Neuron (in vitro differentiated cells): ENCODE data around the gene PRKAB2.
"Not testable (repeated sequence)": the region's sequence is repeated elsewhere in the genome, so short reads cannot be mapped to it uniquely, and the experiment has no call there.

Experiments
- H2AFZ ChIP-seq: one replicate; pipeline ENCODE4 v1.6.1; 2013; ENCODE audit warnings: low read depth, mild to moderate bottlenecking, inconsistent platforms, low read length, moderate library complexity
- H3K27me3 ChIP-seq: one replicate; pipeline ENCODE4 v1.6.1; 2013; ENCODE audit warnings: low read length; ENCODE audit not compliant: insufficient read depth
- H3K36me3 ChIP-seq: one replicate; pipeline ENCODE4 v1.6.1; 2013; ENCODE audit warnings: low read length; ENCODE audit not compliant: insufficient read depth
- H3K4me1 ChIP-seq: one replicate; pipeline ENCODE4 v1.6.1; 2013; ENCODE audit warnings: low read length; ENCODE audit not compliant: insufficient read depth
- H3K4me3 ChIP-seq: 2 replicates; pipeline ENCODE4 v1.5.1; 2013; ENCODE audit warnings: mild to moderate bottlenecking, low read length, moderate library complexity
- H3K9me3 ChIP-seq: one replicate; pipeline ENCODE4 v1.6.1; 2013; ENCODE audit warnings: low read length

PRKAB2 gene

DNA sequence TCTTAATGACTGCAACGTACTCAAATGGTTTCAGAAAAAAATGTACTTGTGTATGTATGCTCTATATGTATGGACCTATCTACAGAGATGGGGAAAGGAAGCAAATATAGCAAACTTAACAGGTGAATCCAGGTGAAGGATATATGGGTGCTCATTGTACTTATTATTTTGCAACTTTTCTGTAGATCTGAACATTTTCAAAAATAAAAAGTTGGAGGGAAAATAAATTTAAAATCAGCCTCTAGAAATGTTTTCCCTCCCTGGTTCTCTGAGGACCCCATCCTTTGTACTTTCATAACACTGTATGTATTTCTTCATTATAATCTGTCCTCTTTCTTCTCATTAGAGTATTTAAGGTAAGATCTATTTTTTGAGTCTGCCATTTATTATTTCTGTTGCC lies 34.9 kb upstream of the PRKAB2 start:
- H3K4me3 ChIP-seq = no peak overlapping the region
- H3K27me3 ChIP-seq = no peaks in the 10 kb centered on the region
- H3K4me1 ChIP-seq = no peaks in the 10 kb centered on the region
- H2AFZ ChIP-seq = no peak overlapping the region
- no peaks in the 10 kb centered on the region for H3K36me3 ChIP-seq
- H3K9me3 ChIP-seq = no peaks in the 10 kb centered on the region

DNA sequence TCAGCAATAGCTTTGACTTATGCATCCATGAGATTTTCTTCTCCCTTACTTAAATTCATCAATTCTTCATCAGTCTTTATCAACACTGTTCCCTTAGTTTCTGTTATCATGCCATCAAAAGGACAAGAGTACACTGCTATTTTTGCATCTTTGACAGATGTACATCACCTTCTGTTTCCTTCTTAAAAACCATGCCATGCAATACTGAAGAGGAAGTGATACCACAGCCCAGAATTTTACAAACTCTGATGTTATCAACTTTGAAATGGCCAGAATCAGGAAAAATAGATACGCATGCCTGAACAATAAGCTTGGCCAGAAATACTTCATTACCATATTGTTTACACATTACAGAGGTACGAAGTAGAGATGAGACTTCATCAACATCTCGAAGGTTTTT lies 31.8 kb upstream of the PRKAB2 start:
- Histone ChIP-seq H3K27me3 (no peaks in the 10 kb centered on the region), H3K36me3 (no peaks in the 10 kb centered on the region), H2AFZ (no peak overlapping the region), H3K4me3 (no peak overlapping the region), H3K4me1 (no peaks in the 10 kb centered on the region), H3K9me3 (no peaks in the 10 kb centered on the region)

DNA sequence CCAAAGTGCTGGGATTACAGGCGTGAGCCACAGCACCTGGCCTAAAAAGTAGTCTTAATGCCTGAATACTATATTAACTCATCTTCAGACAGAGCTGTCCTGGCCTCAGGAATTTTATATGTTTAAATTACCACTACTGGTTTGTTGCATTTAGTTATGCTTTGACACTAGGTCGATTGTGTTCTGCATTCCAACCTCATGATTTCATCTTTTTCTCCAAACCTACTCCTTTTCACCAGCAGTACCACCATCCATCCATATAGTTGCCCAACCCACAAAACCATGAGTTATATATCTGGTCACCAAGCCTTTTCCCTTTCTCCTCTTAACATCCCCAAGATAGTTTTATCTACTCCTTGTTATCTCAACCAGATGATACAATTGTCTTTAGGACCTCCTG lies 30.3 kb upstream of the PRKAB2 start:
- H3K4me3 ChIP-seq = no peak overlapping the region
- H3K4me1 ChIP-seq = no peaks in the 10 kb centered on the region
- no peaks in the 10 kb centered on the region for H3K36me3 ChIP-seq
- H3K27me3 ChIP-seq = no peaks in the 10 kb centered on the region
- H3K9me3 ChIP-seq = no peaks in the 10 kb centered on the region
- H2AFZ ChIP-seq = no peak overlapping the region

DNA sequence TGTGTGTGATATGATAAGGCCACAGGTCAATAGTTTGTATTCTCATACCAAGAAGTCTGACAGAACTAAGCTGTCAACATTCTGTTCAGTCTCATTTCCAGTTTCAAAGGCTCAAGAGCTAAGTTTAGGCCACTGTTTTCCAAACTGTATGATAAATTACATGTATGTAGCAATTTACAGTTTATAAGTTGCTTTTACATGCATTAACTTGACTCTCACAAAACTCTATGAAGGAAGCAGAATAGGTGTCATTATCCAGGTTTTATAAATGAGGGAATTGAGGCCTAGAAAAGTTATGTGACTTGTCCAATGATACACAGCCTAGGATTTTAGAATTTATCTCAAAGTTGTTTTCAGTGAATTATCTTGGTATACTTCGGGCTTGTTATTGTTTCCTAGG lies 29.5 kb upstream of the PRKAB2 start:
- Histone ChIP-seq H3K4me1 (no peaks in the 10 kb centered on the region), H3K4me3 (no peak overlapping the region), H3K36me3 (no peaks in the 10 kb centered on the region), H2AFZ (no peak overlapping the region), H3K9me3 (no peaks in the 10 kb centered on the region), H3K27me3 (no peaks in the 10 kb centered on the region)

DNA sequence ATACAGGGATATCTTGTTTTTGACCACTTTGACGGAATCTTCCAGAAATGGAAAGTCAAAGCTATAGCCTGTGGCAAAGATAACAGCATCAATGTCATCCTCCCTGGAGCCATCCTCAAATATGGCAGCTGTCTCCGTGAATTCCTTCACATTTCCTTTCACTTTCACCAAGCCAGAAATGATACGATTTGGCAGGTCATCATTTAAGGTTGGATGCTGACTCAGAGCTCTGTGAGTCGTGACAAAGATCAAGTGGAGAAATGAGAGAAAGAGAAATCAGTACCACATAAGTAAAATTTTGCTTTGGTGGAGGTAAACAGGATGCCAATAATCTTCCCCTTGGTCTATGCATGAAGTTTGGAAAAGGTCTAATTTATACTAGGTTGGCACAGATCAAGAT lies 29.0 kb upstream of the PRKAB2 start:
- Histone ChIP-seq H2AFZ (no peak overlapping the region), H3K27me3 (no peaks in the 10 kb centered on the region), H3K36me3 (no peaks in the 10 kb centered on the region)

DNA sequence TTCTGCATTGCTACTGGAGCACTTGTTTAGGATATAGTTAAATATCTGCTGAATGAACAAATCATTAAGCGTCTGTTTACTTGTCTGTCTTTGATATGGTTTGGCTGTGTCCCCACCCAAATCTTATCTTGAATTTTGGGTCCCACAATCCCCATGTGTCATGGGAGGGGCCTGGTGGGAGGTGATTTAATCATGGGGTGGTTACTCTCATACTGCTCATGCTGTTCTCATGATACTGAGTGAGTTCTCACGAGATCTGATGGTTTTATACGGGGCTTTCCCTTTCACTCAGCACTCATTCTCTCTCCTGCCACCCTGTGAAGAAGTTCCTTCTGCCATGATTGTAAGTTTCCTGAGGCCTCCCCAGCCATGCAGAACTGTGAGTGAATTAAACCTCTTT lies 25.1 kb upstream of the PRKAB2 start:
- H3K4me3 ChIP-seq, H3K4me1 ChIP-seq, H3K9me3 ChIP-seq, H3K27me3 ChIP-seq, H2AFZ ChIP-seq, H3K36me3 ChIP-seq: not testable (repeated sequence)

More for the DNA sequence above, 29.0 kb upstream of the PRKAB2 start:
- Histone ChIP-seq H3K4me3 (no peak overlapping the region), H3K4me1 (no peaks in the 10 kb centered on the region), H3K9me3 (no peaks in the 10 kb centered on the region)

DNA sequence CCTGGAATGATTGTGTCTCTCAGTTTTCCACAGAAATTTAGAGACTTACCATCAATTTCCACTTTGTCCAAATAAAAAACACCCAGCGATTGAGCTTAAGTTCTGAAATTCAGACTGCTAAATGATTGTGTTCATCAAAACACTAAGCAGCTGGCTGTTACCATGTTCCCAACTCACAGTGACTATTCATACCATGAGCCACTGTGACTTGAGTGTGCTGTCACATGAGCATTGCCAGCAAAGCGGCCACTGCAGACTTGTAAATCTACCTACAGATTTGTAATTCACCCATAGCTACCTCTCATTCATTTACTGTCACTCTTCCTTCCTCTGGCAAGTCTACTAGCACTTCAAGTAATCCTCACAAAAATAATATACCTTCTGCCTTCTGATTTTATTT lies 17.2 kb upstream of the PRKAB2 start:
- Histone ChIP-seq H3K4me1 (no peaks in the 10 kb centered on the region), H3K36me3 (no peaks in the 10 kb centered on the region), H3K27me3 (no peaks in the 10 kb centered on the region), H2AFZ (no peak overlapping the region), H3K9me3 (no peaks in the 10 kb centered on the region), H3K4me3 (no peak overlapping the region)

DNA sequence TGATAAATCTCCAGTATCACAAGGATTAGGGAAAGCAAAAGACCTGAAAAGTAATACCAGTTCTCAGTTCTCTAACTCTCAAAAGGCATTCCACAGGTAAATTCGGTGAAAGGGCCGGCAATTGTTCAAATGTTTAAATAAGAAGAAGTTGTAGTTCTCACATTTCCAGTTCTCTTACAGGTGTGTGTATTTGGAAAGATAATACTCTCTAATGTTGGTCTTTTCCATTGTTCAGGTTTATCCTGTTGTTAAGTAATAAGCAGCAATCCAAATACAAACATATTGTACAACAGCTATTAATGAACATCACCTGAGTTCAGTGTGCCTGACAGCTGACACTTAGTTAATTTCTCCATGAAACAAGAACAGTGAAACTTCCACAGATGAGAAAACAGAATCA lies 13.2 kb upstream of the PRKAB2 start:
- Histone ChIP-seq H3K27me3 (no peaks in the 10 kb centered on the region), H2AFZ (no peak overlapping the region), H3K4me3 (no peak overlapping the region), H3K36me3 (no peaks in the 10 kb centered on the region), H3K9me3 (no peaks in the 10 kb centered on the region), H3K4me1 (no peaks in the 10 kb centered on the region)

DNA sequence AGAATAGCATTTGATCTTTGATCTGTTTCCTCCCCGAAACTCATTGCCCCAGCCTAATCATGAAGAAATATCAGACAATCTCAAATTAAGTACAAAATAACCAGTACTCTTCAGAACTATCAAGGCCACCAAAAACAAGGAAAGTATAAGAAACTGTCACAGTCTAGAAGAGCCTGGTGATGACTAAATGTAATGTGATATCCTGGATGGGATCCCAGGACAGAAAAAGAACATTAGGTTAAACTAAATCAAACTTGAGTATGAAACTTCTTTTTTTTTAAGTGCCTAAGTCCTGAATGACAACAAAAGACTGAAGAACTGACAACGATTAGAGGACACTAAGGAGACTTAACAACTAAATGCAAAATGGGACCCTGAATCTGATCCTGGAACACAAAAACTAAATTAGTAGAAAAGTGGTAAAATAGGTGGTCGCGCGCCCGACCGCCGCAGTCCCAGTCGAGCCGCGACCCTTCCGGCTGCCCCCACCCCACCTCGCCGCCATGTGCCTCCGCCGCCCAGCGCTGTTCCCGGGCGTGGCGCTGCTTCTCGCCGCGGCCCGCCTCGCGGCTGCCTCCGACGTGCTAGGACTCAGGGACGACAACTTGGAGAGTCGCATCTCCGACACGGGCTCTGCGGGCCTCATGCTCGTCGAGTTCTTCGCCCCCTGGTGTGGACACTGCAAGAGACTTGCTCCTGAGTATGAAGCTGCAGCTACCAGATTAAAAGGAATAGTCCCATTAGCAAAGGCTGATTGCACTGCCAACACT lies 5.5 kb upstream of the PRKAB2 start:
- H3K4me1 ChIP-seq = peaks cover 6% of the 10 kb centered on the region
- H2AFZ ChIP-seq = no peak overlapping the region
- no peaks in the 10 kb centered on the region for H3K27me3 ChIP-seq
- H3K36me3 ChIP-seq = peaks cover 2% of the 10 kb centered on the region
- no peak overlapping the region for H3K4me3 ChIP-seq
- H3K9me3 ChIP-seq = no peaks in the 10 kb centered on the region

DNA sequence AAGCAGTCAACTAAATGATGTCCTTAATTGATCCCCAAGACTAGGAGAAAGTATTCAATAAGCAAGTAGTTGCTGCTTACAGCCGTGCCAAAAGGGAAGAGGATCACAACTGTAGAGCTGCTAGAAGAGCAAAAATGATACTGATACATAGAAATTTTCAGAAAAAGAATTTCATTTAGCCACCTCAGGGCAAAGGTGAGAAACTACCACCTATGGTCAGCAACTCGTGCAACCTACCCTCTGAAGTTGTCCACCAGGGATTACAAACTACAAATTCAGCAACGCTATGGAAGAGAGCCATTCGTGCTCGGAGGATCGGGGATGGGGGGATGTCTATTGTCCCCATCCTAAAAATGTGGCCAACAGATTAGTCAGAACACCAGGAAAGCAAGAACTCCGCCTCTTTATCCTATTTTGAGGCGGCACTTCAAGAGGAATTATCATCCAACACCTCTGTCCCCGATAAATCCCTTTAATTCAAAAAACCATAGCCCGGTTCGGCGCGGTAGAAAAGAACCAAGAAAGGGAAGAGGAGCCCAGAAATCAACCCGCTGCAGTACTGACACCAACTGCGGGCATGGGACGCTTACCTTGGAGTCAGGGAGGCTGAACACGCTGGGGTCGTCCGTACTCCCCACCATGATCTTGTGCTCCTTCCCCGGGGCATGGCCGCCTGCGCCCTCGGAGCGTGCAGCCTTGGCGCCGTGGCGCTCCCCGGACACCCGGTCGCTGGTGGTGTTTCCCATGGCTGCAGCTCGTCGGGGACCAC lies 687 bp downstream of the PRKAB2 start:
- Histone ChIP-seq H3K4me3 (peak overlapping the region; percentile 82), H3K4me1 (peaks cover 22% of the 10 kb centered on the region), H3K27me3 (no peaks in the 10 kb centered on the region), H3K36me3 (peaks cover 10% of the 10 kb centered on the region), H3K9me3 (no peaks in the 10 kb centered on the region), H2AFZ (peak overlapping the region; percentile 97)

DNA sequence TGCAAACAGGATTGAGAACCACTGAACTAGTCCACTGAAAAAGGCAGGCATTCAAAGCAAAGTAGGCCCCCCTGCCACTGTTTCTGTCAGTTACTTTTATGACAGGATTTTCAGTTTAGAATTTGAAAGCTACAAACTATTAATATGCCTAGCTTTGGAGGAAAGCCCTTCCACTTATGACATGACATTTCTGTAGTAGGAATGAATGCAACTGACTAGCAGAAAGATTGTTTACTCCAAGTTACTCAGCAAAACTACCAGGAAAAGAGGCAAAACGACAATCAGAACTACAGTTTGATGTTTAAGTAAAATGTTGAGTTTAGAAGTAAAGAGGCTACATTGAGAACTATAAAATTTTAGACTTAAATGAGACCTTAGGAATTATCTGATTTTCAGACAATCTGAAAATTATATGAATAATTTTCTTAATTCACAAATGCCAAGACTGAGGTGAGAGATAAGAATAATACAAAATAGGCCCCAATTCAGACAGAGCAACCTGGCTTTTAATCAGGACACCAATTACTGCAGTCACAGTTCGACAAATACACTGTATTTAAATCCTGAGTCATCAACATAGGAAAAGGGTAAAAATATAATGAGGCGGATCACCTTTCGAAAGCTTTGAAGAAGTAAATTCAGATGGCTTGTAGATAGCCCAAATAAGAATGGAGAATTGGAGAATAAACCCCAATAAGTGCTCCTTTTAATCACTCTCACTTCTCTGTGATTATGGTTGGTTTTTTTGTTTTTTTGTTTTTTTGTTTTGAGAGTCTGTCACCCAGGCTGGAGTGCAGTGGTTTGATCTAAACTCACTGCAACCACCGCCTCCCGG lies 2.2 kb downstream of the PRKAB2 start:
- no peak overlapping the region for H2AFZ ChIP-seq
- no peaks in the 10 kb centered on the region for H3K9me3 ChIP-seq
- peaks cover 22% of the 10 kb centered on the region for H3K4me1 ChIP-seq
- peaks cover 24% of the 10 kb centered on the region for H3K36me3 ChIP-seq
- H3K4me3 ChIP-seq = peak overlapping the region; percentile 82
- no peaks in the 10 kb centered on the region for H3K27me3 ChIP-seq

DNA sequence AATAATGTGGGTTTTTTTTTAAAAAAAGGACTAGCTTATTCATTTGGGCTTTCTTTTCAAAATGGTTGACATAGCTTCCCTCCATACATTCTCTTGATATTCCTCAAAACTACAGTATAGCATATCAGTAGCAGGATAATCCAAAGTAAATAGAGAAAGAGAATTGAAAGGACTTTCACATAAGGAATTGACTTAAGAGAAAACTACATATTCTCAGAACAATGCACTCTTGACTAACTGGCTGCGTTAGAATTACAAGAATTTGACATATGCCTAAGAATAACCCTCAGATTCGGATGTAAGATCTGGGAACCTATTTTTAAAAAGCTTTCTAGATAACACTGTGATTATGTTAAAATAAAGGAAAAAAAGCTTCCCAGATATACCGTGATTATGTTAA lies 3.1 kb downstream of the PRKAB2 start:
- no peaks in the 10 kb centered on the region for H3K9me3 ChIP-seq
- H3K36me3 ChIP-seq = peaks cover 27% of the 10 kb centered on the region
- H2AFZ ChIP-seq = no peak overlapping the region
- no peaks in the 10 kb centered on the region for H3K27me3 ChIP-seq
- no peak overlapping the region for H3K4me3 ChIP-seq
- peaks cover 21% of the 10 kb centered on the region for H3K4me1 ChIP-seq

DNA sequence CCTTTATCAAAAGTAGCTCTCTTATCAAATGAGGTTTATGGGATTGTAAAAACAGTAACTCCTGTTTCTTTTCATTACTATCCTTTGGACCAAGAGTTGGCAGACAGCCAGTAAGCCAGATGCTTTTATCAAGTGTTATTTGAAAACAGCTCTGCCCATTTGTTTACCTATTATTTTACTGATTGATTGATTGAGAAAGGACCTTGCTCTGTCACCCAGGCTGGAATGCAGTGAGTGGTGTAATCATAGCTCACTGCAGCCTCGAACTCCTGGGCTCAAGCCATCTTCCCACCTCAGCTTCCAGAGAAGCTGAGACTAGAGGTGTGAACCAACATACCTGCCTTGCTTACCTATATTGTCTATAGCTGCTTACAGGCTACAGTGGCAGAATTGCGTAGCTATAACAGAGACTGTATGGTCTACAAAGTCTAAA lies 3.6 kb downstream of the PRKAB2 start:
- H3K9me3 ChIP-seq = no peaks in the 10 kb centered on the region
- peaks cover 16% of the 10 kb centered on the region for H3K4me1 ChIP-seq
- H3K27me3 ChIP-seq = no peaks in the 10 kb centered on the region
- no peak overlapping the region for H3K4me3 ChIP-seq
- peaks cover 27% of the 10 kb centered on the region for H3K36me3 ChIP-seq
- no peak overlapping the region for H2AFZ ChIP-seq
